NCI-H1105 treated with DMSO at 0.1 percent for 48 hours (cell line): Measurements from ENCODE around the gene WDR53.
"Not testable (repeated sequence)": the region's sequence is repeated elsewhere in the genome, so short reads cannot be mapped to it uniquely, and the experiment has no call there.

Experiments used
- DNase-seq: peaks from one replicate; lab custom pipeline; 2025; lab: John Stamatoyannopoulos, UW

WDR53 gene

DNA sequence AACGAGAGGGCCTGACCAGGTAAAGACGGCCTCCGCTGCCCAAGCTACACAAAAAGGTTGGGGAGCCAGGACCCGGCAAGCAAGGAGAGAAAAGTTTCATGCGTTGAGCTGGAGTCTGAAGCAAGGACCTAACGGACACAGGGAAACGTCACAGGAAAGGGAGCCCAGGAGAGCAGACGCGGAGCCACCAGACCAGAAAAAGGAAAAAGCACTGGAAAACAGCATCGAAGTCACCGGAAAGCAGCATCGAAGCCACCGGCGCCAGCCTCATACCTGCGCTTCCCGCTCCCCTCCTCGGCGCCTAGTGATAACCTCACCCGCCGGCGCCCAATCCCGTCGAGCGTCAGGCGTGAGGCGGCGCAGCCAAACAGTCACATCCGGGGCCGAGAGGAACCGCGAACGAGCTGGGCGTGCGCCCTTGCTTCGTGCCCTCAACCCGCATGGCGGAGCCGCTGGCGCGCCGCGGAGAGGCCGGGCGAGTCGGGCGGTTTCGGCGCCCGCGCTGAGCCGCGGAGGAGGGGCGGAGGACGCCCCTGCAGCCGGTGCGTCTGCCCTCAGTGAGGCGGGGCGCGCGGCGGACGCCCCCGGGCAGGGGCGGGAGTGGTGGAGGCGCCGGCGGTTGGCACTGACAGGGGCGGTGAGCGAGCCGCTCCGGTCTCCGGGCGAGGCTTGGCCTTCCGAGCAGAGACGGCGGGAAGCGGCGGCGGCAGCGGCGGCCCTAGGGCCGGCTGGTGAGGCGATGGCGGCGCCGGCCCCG is at the start of gene WDR53, which contains the start of gene FBXO45:
Gene WDR53 (minus strand): TSS at position 309 of the 757 bp plus-strand sequence. CDS start 7,079 bp downstream, outside the sequence.
Gene FBXO45 (plus strand): TSS at position 415 of the 757 bp plus-strand sequence. CDS start 325 bp downstream, at position 740.
- peak; percentile 99 for DNase-seq

DNA sequence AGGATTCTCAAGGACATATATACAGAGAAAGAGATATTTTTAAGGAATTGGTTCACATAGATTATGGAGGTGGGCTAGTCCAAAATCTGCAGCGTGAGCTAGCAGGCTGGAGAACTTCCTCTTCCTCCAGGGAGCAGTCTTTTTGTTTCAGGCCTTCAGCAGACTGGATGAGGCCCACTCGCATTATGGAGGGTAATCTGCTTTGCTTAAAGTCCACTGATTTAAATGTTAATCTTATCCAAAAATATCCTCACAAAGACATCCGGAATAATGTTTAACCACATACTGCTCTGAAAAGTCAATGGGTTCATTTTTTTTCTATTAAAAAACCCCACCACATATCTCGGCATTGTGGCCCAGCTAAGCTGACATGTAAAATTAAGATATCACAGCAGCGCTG is 48.9 kb upstream of the WDR53 start:
- no peak for DNase-seq

DNA sequence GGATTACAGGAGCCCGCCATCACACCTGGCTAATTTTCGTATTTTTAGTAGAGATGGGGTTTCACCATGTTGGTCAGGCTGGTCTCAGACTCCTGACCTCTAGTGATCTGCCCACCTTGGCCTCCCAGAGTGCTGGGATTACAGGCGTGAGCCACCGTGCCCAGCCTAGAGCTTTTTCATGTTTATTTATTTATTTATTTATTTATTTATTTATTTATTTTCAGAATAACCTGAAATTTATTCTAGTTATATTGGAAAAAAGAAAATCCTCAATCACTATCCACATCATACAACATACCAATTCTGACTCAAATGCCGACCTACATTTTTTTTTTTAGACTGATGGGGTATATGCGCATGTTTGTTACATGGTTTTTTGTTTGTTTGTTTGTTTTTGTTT is 46.9 kb upstream of the WDR53 start:
- not testable (repeated sequence) for DNase-seq

DNA sequence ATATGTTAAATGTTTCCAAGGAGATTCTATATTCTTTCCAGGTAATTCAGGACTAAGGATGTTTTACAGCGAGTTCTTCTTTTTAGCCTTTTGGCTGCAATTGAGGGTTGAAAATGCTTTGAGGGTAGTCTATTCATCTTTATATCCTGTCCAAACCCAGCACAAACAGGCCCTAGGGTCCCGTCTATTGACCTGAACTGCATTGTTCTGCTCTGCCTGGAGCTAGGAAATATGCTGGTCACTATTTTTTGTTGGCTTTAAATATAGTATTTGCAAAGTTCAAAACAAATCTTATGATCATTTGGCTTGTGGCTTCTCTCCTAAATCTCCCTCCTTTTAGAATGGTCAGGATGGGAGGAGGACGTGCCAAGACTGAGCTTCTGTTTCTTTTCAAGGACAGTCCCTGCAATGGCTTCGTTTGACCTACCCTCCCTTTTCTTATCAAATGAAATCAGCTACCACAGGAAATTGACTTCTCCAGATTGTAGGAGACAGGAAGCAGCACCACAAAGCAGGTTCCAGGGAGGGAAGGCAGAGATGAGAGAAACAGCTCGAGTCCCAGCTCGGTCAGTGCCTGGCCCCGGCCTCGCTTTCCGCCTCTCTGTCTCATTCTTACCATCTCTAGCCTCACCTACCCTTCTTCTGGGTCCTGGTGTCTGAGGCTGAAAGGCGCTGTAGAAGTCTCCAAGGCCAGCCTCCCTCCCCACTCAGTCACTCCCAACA is 43.6 kb upstream of the WDR53 start:
- no peak for DNase-seq

DNA sequence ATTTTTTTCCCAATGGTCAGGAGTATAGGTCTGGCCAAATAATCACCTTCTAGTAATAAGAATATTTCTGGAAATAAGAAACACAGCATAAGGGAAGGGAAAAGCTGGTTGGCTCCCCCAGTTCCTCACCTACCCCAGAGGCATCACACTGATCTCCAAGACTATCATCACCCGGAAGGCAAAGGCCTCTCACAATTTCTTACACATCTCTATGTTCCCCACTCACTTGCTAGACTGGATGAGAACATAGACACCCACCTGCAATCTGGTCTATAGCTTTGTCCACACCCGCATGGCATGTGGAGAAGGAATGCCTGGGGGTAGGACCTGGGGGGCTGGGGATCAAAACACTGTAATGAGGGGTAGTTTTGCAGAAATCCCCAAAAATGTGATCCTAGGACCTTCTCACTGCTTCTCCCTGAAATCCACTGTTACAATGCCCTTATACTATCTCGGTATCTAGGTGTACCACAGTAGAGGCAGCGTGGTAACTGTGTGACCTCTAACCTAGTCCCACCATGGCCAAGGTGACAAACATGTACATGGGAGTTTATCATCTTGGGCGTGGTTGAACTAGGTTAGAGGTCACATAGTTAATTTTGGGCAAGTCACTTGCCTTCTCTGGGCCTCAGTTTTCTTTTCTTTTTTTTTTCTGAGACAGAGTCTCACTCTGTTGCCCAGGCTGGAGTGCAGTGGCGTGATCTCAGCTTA is 41.6 kb upstream of the WDR53 start:
- DNase-seq: no peak

DNA sequence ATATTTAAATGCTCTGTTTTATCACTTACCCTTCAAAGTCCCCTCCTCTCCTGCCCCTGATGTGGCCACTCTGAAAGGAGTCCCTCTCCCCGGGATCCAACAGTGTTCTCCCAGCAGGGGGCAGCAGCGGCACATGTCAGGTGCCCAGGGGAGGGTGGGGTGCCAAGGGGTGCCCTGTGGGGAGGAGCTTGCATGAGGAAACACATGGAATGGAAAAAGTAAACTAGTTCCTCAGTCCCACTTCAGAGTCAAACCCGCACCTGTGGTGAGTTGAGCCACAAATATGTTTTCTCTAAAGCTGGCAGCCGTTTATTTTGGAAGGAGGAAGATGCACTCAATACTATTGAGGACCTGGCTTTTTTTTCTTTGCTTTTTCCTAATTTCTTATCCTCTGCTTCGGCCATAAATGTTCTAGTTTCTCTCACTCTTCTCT is 41.0 kb upstream of the WDR53 start:
- DNase-seq: peak; percentile 84

DNA sequence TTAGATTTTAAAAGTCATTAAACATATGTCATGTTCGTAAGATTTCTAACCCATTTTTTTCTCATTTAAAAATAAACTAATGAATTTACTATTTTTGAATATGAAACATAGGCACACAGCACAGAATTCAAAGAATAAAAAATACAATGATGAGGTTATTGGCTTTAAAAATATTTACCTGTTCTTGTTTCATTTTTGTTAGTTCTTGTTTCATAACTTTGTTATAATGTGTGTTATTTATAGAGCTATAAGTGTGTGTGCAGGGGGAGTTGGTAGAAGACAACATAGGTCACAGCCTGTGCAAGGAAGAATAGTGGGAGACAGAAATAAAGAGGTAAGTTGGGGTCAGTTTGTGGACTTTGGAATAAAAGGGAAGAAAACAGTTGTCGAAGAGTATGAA is 40.3 kb upstream of the WDR53 start:
- DNase-seq: no peak

DNA sequence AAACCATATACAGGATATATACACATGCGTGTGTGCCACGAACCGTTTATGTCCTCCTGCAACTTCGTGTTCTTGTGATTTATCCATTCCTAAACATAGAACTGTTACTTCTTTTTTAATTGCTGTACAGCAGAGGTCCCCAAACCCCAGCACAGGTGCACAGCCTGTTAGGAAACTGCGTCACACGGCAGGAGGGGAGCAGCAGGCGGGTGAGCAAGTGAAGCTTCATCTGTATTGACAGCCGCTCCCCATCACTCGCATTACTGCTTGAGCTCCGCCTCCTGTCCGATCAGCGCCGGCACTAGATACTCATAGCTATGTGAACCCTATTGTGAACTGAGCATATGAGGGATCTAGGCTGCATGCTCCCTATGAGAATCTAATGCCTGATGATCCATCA is 36.2 kb upstream of the WDR53 start:
- no peak for DNase-seq

DNA sequence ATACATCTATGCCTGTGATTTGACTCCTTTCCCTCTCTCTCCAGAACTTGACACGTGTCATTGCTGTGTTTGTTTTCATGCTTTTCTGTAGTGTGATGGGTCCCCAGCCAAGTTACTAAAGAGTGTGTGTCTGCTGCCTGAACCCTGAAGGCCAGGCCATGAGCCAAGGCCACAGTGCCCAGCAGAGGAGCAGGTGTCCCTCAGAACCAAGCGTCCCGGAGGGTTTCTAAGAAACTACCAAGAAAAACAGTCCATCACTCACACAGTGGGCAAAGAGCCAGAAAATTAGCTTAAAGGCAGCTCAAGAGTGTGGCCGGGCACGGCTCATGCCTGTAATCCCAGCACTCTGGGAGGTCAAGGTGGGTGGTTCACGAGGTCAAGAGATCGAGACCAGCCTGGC is 35.3 kb upstream of the WDR53 start:
- no peak for DNase-seq

DNA sequence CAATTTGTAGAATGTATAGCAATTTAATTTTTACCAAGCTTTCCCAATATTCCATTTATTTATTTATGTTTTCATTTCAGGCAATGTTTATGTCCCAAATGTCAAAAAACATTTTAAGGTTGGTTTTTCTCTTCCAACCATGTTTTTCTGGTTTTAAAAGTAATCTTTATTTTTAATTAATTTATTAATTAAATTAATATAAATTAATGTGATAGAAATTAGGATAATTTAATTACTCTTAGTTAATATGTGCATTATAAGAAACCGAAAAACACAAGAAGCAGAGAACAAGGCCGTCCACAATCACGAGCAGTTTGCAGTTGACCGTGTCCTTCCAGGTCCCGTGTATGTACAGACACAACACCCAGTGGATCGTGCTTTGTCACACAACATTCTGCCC is 34.3 kb upstream of the WDR53 start:
- no peak for DNase-seq

DNA sequence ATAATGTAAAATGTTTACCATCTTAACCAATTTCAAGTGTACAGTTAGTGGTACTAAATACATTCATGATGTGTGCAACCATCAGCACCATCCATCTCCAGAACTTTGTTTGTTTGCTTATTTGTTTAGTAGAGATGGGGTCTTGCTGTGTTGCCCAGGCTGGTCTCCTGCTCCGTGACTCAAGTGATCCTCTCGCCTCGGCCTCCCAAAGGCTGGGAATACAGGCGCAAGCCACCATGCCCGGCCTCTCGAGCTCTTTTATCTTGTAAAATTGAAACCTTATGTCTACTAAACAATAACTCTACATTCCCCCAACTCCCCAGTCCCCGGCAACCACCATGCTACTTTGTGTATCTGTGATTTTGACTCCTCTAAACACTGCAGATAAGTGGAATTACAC is 32.0 kb upstream of the WDR53 start:
- no peak for DNase-seq

DNA sequence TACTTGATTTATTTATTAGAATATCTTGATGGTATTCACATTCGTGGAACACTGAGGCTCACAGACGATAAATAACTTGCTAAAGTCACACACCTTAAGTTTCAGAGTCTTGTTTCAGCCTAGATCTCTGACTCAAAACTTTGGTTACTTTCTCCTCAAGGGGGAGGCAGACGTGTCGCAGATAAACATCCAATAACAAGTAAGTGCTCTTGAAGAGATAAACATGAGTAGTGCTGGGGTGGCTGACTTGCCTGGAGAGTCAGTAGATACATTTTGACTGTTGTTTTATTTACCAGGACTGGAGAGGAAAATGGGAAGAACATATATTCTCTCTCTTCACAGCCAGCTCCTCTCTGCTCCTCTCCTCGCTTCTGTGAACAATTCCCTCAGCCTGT is 31.4 kb upstream of the WDR53 start:
- DNase-seq: no peak

DNA sequence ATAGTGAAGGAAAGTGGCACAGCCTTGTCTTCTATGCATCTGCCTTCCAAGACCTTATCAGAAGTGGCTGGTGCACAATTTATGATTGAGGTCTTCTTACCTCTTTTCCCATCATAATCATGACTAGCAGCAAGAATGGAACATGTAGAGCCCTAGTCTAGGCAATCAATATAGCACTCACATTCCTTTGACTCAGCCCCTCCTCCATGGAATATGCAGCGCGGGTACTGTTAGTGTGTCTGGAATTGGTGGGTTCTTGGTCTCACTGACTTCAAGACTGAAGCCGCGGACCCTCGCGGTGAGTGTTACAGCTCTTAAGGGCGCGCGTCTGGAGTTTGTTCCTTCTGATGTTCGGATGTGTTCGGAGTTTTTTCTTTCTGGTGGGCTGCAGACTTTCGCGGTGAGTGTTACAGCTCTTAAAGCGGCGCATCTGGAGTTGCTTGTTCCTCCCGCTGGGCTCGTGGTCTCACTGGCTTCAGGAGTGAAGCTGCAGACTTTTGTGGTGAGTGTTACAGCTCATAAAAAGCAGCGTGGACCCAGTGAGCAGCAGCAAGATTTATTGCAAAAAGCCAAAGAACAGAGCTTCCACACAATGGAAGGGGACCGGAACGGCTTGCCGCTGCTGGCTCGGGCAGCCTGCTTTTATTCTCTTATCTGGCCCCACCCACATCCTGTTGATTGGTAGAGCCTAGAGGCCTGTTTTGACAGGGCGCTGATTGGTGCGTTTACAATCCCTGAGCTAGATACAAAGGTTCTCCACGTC is 29.8 kb upstream of the WDR53 start:
- DNase-seq: not testable (repeated sequence)

DNA sequence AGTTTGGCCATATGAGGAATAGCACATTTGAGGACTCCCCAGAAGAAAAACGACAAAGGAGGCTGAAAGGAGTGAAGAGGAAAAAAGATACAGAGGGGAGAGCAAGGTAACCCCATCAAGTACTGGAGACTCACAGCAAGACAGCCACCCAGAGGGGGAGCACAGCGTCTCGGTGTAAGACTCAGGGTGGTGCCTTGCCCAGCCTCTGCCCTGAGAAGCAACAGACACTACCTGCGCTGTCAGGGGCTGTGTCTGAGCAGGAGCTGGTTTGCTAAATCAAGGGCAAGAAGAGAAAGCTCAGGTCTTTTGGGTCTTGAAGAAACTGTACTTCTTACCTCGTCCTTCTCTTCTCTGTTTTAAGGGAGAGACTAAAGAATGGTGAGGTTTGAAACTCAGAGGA is 28.0 kb upstream of the WDR53 start:
- DNase-seq: no peak

DNA sequence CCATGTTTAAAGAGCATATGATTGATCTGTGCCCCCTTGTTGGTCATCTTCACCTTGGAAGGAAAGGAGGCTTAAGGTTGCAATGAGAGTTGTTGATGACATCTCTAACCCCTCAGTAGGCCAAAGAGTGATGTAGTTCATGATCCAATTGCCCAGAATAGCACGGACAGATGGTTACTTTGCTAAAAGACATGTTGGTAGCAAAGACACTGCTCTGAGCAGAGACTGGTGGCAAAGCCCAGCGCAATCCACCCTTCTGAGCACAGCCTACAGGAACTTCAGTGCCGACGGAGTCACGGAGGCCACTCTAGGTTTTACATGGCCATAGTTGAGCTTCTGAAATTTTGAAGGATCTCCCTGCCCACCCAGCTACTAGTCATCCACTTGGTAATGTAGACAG is 21.9 kb upstream of the WDR53 start:
- DNase-seq: no peak

DNA sequence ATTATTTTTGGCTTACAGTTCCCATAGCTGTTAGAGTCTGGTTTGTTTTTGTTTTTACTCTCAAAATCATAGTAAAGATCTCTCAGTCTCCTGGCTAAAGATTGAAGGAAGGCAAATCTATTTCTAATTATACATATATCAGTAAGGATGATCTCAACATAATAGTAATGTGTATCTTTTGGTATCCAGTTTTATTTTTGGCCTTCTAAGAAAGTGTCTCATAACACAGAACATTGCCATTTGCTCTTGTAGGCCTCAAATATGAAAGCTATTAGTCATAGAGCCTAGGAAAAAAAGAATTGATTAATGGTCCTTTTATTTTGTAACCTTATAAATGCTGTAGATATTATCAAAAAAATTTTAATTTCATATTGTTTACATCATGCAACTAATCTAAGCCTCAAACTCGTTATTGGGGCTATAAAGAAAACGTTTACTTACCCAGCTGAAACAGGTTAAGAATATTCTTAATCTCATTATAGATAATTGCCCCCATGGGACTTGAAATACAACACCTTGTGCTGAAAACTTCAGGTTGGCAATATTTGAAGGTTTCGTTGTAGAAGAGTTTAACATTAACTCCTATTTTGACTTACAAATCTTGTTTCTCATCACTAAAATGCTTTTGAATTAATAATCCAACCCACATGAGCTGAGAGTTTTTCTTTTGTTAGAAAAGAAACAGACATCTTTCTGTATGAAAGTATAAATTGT is 16.8 kb upstream of the WDR53 start:
- no peak for DNase-seq

DNA sequence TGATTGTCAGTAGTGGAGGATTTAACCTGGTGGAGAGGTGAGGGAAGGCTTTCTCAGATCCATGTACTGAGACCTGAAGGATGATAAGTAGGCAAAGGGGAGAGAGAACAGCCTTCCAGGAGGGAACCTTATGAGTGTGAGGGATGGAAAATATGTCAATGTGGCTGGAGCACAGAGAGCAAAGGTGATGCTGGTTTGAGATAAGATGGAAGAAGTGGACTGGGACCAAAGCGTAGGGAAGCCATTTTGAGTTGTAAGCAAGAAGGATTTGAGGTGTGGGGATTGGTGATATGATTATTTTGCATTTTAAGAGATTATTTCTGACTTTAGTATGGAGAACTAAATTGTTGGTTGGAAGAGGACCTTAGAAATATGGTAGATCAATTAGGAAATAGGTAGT is 4.0 kb upstream of the WDR53 start:
- no peak for DNase-seq

DNA sequence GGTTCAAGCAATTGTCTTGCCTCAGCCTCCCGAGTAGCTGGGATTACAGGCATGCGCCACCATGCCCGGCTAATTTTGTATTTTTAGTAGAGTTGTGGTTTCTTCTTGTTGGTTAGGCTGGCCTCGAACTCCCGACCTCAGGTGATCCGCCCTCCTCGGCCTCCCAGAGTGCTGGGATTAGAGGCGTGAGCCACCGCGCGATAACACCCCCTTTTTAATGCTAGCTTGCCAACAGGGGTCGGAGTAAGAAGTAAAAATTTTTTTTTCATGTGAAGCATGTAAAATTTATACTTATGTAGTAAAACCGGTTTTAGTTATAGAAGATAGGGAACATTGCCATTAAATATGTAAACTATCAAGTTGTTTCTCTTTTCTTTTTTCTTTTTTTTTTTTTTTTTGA is 2.0 kb upstream of the WDR53 start:
- not testable (repeated sequence) for DNase-seq

DNA sequence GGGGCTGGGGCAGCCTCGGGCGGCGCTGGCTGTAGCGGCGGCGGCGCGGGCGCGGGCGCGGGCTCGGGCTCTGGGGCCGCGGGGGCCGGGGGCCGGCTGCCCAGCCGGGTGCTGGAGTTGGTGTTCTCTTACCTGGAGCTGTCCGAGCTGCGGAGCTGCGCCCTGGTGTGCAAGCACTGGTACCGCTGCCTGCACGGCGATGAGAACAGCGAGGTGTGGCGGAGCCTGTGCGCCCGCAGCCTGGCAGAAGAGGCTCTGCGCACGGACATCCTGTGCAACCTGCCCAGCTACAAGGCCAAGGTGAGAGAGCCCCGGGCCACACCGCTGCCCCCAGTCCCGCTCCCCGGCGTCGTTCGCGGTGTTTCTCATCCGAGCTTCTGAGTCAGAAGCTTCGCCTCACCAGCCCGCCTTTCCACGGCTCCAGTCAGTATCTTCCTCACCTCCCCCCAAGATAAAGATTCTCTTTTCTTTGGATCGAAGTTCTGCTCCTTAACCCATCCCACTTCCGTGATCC is 706 bp upstream of the WDR53 start:
- peak; percentile 53 for DNase-seq

DNA sequence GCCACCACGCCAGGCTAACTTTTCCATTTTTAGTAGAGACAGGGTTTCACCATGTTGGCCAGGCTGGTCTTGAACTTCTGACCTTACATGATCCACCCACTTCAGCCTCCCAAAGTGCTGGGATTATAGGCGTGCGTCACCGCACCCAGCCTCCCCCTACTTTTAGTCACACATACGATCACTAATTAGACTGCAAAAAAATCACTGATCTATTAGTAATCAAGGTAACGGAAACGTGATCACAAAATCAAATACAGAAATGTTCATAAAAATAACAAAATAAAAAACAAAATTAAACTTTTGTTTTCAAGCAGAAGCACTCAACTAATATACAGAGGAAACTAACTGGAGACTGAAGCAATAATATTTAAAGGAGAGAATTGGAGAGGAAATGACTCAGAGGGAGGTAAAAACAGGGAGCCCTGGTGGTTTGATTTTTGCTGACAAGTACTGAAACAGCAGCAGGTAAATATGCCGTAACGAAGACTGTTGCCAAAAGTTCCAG is 4.6 kb downstream of the WDR53 start:
- no peak for DNase-seq

DNA sequence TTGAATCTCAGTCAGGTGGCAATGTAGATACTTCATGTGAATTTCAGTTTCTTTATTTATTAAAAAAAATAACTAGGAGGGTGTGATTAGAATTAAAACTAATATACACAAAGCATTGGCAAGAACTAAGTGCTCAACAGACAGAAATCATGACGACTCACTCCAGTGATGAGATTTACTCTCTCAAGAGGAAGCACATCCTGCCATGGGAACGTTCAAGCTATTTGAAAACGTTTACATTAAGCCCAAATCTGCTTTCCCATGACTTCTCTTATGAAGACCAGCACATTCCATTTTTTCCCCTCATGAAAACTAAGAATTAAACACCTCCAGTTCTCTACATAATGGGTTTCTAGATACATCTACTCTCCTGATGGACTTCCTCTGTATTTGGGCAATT is 8.5 kb downstream of the WDR53 start:
- DNase-seq: no peak
